Measurements from ENCODE around the gene PTPRJ. TPM values are rescaled to one million over a fixed set of nuclear protein-coding genes. Genes with fewer than 3 reads are reported as not detected.

The PTPRJ gene
- polyA plus RNA-seq, 3 donors: 10.0 to 36.4 (median 14.6) TPM

- no peak for TF ChIP-seq CTCF (IDR thresholded peaks at IDR 0.05)
- Mint-ChIP-seq H3K27me3 (ENCODE audit: low read depth in 3 of 3) (no peaks in the 10 kb centered on the region), H3K4me3 (no peak overlapping the region), H3K9me3 (peaks cover 19 to 37% (median 26%) of the 10 kb centered on the region in 7 donors), H3K36me3 (peaks cover 89 to 99% of the 10 kb centered on the region in 2 donors), H3K27ac (no peak overlapping the region), H3K4me1 (no peaks in the 10 kb centered on the region)
- no peak overlapping the region for H2AFZ ChIP-seq (ENCODE audit: insufficient read depth, low read depth, low read length, poor library complexity, severe bottlenecking)
- H3K79me2 ChIP-seq (ENCODE audit: insufficient read depth, low read length): no peaks in the 10 kb centered on the region
- H3K4me1 ChIP-seq (ENCODE audit: control insufficient read depth in 1 of 2, insufficient read depth in 2 of 2, low read length in 2 of 2): no peaks in the 10 kb centered on the region
- H3K27me3 ChIP-seq (ENCODE audit: control insufficient read depth in 2 of 2, insufficient read depth in 2 of 2, low read length in 2 of 2): no peaks in the 10 kb centered on the region
- intact Hi-C loops (cut with micrococcal nuclease): no loop called here
- WGBS (ENCODE audit: insufficient coverage): no CpG with 5 or more reads among the region's 3 CpGs
- peaks cover 18% of the 10 kb centered on the region for H4K20me1 ChIP-seq (ENCODE audit: insufficient read depth, low read length)
- H3K9ac ChIP-seq (ENCODE audit: insufficient read depth, low read length, poor library complexity, severe bottlenecking): no peak overlapping the region
- H3K4me3 ChIP-seq (replicated peaks in 1 of 3; ENCODE audit: low read depth in 2 of 3, low read length in 3 of 3): no peak overlapping the region
- H3K36me3 ChIP-seq (replicated peaks in 1 of 2; ENCODE audit: control insufficient read depth in 1 of 2, insufficient read depth in 2 of 2, low read length in 2 of 2): peaks cover 82 to 93% of the 10 kb centered on the region in 2 donors
- H3K4me2 ChIP-seq (replicated peaks; ENCODE audit: extremely low read depth, low read length, poor library complexity, severe bottlenecking): no peak overlapping the region
- DNase-seq: no peak
- no peak overlapping the region for H3K27ac ChIP-seq (ENCODE audit: low read depth in 1 of 2, low read length in 2 of 2)
- H3K9me3 ChIP-seq (replicated peaks in 1 of 2; ENCODE audit: control insufficient read depth in 1 of 2, insufficient read depth in 1 of 2, low read length in 2 of 2): peaks cover 17 to 35% of the 10 kb centered on the region in 2 donors
Measured at GRCh38 chr11:48154151-48154550, 173.8 kb downstream of the PTPRJ start.

GRCh38 chr11:48161951-48162884 lies 181.9 kb downstream of the PTPRJ start:
- H3K36me3 ChIP-seq (replicated peaks in 1 of 2; ENCODE audit: control insufficient read depth in 1 of 2, insufficient read depth in 2 of 2, low read length in 2 of 2): peaks cover 93 to 100% of the 10 kb centered on the region in 2 donors
- H3K4me2 ChIP-seq (replicated peaks; ENCODE audit: extremely low read depth, low read length, poor library complexity, severe bottlenecking): no peak overlapping the region
- Mint-ChIP-seq H3K4me3 (no peak overlapping the region), H3K36me3 (peaks cover 88 to 98% of the 10 kb centered on the region in 2 donors), H3K27me3 (ENCODE audit: low read depth in 3 of 3) (no peaks in the 10 kb centered on the region), H3K27ac (peak overlapping the region in 1 of 7 donors; percentile 60), H3K4me1 (no peaks in the 10 kb centered on the region), H3K9me3 (peaks cover 0 to 2% (median 0%) of the 10 kb centered on the region in 7 donors)
- H3K79me2 ChIP-seq (ENCODE audit: insufficient read depth, low read length): no peaks in the 10 kb centered on the region
- TF ChIP-seq CTCF (IDR thresholded peaks at IDR 0.05): no peak
- DNase-seq: no peak
- intact Hi-C loops (cut with micrococcal nuclease): no loop called here
- WGBS (ENCODE audit: insufficient coverage): 78% methylated on average over 5 of the region's 6 CpGs
- no peak overlapping the region for H2AFZ ChIP-seq (ENCODE audit: insufficient read depth, low read depth, low read length, poor library complexity, severe bottlenecking)
- peaks cover 64% of the 10 kb centered on the region for H4K20me1 ChIP-seq (ENCODE audit: insufficient read depth, low read length)
- no peaks in the 10 kb centered on the region for H3K4me1 ChIP-seq (ENCODE audit: control insufficient read depth in 1 of 2, insufficient read depth in 2 of 2, low read length in 2 of 2)
- no peaks in the 10 kb centered on the region for H3K9me3 ChIP-seq (replicated peaks in 1 of 2; ENCODE audit: control insufficient read depth in 1 of 2, insufficient read depth in 1 of 2, low read length in 2 of 2)
- no peak overlapping the region for H3K27ac ChIP-seq (ENCODE audit: low read depth in 1 of 2, low read length in 2 of 2)
- no peaks in the 10 kb centered on the region for H3K27me3 ChIP-seq (ENCODE audit: control insufficient read depth in 2 of 2, insufficient read depth in 2 of 2, low read length in 2 of 2)
- no peak overlapping the region for H3K4me3 ChIP-seq (replicated peaks in 1 of 3; ENCODE audit: low read depth in 2 of 3, low read length in 3 of 3)
- H3K9ac ChIP-seq (ENCODE audit: insufficient read depth, low read length, poor library complexity, severe bottlenecking): no peak overlapping the region
